GM12878 (cell line): ENCODE results near the gene FAM228B.

Source experiments
- BCL11A ChIP-seq: IDR thresholded peaks from 2 replicates; pipeline ENCODE4 v1.6.1; 2011; ENCODE audit warnings: low read depth, low read length
- CTCF ChIP-seq, 3 experiments: IDR thresholded peaks in 2 of 3; conservative IDR thresholded peaks in 1 of 3; 2 replicates each; pipeline ENCODE4 v1.5.1; 2011; ENCODE audit warnings: low read depth in 3 of 3, low read length in 3 of 3, mild to moderate bottlenecking in 3 of 3, control low read depth in 2 of 3, moderate library complexity in 2 of 3, inconsistent platforms in 1 of 3, mixed read lengths in 1 of 3; ENCODE audit not compliant: control insufficient read depth in 2 of 3, insufficient read depth in 1 of 3; ENCODE audit errors: extremely low read depth in 1 of 3
- IKZF1 ChIP-seq: fragments of 450-650 bp; conservative IDR thresholded peaks from 2 replicates; pipeline ENCODE4 v1.6.1; 2017; ENCODE audit warnings: antibody characterized with exemption, mild to moderate bottlenecking
- POLR2A ChIP-seq: IDR thresholded peaks from 2 replicates; pipeline ENCODE4 v1.6.1; 2011; ENCODE audit warnings: low read depth, mild to moderate bottlenecking, low read length
- RAD21 ChIP-seq: IDR thresholded peaks from 2 replicates; pipeline ENCODE4 v1.6.1; 2011; ENCODE audit warnings: mild to moderate bottlenecking, low read depth, low read length, moderate library complexity; ENCODE audit not compliant: insufficient read depth
- SP1 ChIP-seq: IDR thresholded peaks from one replicate; pipeline ENCODE4 v1.6.1; 2011; ENCODE audit warnings: low read depth, low read length
- ZNF24 ChIP-seq: fragments of 450-650 bp; IDR thresholded peaks from 2 replicates; pipeline ENCODE4 v1.6.1; 2017; ENCODE audit warnings: antibody characterized with exemption, mild to moderate bottlenecking

GRCh38 chr2:24190503-24190902 lies 67.2 kb downstream of the FAM228B start:
- no peak for TF ChIP-seq SP1
- no peak for TF ChIP-seq IKZF1
- no peak for TF ChIP-seq RAD21
- no peak for TF ChIP-seq POLR2A
- no peak for TF ChIP-seq CTCF (IDR thresholded peaks at IDR 0.05 in 2 of 3, conservative IDR thresholded peaks at IDR 0.05 in 1 of 3; ENCODE audit: control insufficient read depth in 2 of 3, extremely low read depth in 1 of 3, insufficient read depth in 1 of 3, low read depth in 3 of 3, low read length in 3 of 3)
- no peak for TF ChIP-seq ZNF24
- TF ChIP-seq BCL11A, result no peak
